HG02840 (cell line): Measurements from ENCODE around the gene KCTD17.

Experiments used
- ATAC-seq: cut with Tn5 transposase; IDR thresholded peaks from one replicate; pipeline ENCODE4 v1.9.1; 2021; ENCODE audit warnings: mild to moderate bottlenecking, moderate library complexity, moderate number of reproducible peaks; ENCODE audit not compliant: unreplicated experiment, low FRiP score

The KCTD17 gene, protein sequence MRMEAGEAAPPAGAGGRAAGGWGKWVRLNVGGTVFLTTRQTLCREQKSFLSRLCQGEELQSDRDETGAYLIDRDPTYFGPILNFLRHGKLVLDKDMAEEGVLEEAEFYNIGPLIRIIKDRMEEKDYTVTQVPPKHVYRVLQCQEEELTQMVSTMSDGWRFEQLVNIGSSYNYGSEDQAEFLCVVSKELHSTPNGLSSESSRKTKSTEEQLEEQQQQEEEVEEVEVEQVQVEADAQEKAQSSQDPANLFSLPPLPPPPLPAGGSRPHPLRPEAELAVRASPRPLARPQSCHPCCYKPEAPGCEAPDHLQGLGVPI

DNA sequence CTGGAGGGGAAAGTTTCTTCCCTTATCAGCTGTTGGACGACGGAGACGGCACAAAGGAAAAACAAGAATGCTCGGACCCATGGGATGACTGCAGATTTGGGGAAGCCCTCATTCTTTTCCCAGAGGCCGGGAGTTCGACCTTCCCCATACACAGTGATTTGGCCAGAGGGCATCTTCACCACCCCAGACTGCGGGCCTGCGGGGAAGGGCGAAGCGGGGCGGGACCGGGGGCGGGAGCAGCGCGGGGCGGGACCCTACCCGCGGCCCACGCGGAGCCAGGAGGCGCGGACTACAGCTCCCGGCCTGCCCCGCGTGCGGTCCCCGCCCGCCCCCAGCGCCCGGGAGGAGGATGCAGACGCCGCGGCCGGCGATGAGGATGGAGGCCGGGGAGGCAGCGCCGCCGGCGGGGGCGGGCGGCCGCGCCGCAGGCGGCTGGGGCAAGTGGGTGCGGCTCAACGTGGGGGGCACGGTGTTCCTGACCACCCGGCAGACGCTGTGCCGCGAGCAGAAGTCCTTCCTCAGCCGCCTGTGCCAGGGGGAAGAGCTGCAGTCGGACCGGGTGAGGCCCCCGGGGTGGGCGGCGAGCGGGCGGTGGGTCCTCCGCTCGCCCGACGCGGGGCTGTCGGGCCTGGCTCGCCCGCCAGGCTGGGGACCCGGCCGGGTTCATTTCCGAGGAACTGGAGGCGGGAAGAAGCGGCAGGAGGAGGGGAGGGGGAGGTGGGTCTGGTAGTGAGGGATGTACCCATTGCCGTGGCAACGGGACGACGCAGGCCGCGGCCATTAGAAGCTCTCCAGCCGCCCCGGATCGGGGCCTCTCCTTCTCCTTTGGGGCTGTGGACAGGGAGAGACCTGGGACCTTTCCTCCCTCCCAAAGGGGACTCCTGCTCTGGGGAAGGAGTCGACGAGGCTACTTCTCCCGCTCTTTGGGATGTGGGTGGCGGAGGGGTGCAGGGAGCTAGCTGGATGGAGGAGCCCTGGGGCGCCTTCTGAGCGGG lies at the start of gene KCTD17:
KCTD17 (plus strand) TSS at position 352 of the 995 bp plus-strand sequence; CDS start at position 371, 19 bp downstream.
- no peak for ATAC-seq

DNA sequence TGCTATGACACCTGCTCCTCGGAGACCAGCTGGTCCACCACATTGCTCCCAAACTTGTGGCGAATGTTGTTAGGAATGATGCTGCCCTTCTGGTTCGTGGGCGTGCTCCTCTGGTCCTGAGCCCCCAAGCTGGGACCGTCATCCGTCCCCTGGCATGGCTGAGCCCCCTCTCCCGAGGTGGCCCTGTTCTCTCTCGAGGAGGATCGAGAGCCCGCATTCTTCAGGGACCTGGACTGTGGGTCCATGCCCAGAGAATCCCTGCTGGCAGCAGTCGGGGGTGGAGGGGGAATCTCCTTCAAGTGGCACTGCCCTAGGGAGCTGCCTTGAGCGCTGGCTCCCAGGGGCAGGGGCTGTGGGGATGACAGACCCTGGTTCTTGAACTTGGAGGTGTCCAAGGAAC lies 49.7 kb upstream of the KCTD17 start:
- no peak for ATAC-seq

DNA sequence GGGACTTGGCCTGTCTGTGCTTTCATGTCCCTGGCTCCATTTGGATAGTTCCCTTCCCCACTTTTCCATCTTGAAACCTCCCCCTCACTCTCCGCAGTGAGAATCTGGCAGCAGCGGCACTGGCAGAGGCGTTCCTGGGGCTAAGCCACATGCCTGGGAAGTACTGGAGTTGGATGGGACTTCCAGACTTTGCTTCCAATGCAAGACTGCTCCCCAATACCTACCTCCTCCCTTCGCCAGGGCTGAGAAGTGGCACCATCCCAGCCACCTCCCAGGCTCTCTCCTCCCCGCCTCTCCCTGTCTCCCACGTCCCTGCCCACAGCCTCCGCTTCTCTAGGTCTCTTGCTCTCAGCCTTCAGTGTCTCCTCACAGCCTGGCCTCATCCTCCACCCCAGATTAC lies 48.9 kb upstream of the KCTD17 start:
- ATAC-seq, result no peak

DNA sequence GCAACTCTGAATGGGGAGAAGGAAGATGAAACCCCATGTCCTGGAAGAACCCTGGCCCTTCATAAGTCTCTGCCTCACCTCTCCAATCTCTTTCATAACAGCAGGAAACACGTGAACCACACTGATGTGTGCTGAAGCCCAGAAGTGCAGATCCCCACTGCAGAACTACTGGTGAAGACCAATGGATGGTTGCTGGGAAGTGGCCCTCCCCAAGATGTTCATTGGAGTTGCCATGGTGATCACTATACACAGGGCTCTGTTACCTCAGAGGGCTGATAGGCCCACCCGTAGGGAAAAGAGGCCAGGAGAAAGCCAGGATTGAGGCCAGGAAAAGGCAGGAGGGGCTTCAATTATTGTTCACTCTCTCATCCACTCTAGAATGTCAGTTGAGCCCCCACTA lies 43.9 kb upstream of the KCTD17 start:
- ATAC-seq, result no peak

DNA sequence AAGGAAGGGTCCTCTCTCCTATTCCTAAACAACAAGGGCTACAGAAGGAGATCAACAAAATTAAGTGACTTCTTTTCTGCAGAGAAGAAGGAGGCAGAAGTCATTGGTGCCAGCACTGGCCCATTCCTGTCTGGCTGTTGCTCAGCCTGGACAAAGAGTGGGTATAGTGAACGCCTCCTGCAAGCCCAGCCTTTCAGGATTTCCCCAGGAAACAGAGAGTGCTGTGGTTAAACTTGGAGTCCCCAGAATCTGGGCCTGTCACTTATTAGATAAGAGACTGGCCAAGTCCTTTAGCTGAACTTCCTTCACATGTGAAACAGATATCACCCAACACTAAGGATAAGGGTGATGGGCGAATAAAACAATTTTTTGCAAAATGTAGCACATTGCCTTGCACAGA lies 43.2 kb upstream of the KCTD17 start:
- ATAC-seq, result no peak

DNA sequence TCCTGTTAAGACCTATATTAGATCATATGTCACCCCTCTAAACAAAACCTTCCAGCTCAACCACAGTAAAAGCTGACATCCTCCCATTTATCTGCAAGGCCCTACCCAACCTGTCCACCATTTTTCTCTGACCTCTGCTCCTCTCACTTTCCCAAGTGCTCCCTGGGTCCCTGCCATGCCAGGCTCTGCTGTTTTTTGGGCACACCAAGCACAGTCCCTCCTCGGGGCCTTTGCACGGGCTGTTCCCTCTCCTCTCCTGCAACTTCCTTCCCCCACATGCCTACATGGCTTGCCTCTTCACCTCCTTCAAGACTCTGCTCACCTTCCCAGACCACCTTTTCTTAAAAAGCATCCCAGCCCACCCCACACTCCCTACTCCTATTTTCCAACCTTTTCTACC lies 42.1 kb upstream of the KCTD17 start:
- ATAC-seq, result no peak

DNA sequence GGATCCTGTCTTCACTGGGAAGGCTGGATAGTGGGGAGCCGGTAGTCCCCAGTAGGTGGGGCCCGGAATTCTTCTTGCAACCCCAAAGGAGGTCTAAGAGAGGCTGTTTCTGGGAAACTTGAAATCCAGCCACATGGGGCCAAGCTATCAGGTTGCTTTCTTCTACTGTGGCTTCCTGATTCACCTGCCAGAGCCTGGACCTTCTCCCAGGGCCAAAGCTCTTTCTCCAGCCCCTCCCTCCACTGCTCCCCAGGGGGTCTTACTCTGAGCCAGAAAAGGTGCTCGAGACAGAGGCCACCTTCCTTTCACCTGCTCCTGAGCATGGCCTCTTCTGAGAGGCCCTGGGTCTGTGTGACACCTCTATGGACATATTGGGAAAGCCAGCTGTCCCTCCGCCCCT lies 41.4 kb upstream of the KCTD17 start:
- no peak for ATAC-seq

DNA sequence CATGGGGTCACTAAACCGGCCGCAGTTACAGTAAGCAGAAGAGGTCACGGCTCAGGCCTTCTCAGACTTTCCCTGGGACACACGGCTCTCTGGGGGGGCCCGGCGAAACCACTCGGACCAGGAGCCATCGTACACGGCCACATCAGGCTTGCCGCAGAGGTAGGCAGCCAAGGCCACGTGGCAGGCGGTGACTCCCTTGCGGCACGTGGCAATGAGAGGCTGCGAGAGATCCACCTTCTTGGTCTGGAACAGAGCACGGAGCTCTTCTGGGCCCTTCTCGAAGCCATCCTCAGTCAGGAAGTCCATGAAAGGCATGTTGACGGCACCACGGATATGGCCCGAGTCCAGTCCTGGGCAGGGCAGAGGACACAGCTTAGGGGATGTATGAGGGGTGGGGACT lies 40.6 kb upstream of the KCTD17 start:
- no peak for ATAC-seq

DNA sequence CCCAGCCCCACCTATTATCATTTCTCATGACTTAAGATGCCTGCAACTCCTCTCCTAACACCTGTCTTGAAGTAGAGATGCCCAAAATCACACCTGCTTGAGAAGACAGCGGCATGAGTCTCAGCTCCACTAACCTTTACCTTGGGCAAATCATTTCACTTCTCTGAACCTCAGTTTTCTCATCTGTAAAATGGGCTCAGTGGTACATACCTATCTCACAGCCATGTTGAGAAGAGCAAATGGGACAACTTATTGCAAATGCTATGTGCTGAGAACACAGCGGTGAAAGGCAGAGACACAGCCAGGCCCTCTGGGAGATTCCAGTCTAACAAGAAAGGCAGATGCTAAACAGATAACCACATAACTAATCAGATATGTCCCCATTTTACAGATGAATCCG lies 40.1 kb upstream of the KCTD17 start:
- ATAC-seq, result no peak

DNA sequence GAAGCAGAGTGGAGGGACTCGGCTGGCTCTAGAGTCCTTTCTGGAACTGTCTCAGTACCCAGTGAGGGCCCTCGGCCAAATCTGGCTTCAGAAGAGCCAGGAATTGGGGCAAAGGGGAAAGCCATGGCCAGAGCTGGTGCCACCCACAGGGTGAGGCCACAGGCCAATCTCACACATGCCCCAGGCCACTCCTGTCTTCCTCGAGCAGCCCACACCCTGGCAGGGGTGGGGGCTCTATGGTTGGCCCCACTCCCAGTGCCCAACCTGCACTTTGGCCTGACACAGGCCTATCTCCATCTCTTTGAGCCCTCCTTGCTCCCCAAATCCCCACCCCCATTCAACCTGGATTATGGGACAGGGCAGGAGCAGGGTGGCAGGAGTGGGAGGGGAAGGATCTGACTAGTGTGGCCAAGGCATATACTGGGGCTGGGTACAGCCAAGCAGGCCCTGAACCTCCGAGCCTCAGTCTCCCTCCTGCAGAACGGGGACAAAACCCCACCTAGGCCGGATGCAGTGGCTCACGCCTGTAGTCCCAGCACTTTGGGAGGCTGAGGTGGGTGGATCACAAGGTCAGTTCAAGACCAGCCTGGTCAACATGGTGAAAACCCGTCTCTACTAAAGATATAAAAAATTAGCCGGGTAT lies 39.2 kb upstream of the KCTD17 start:
- no peak for ATAC-seq

DNA sequence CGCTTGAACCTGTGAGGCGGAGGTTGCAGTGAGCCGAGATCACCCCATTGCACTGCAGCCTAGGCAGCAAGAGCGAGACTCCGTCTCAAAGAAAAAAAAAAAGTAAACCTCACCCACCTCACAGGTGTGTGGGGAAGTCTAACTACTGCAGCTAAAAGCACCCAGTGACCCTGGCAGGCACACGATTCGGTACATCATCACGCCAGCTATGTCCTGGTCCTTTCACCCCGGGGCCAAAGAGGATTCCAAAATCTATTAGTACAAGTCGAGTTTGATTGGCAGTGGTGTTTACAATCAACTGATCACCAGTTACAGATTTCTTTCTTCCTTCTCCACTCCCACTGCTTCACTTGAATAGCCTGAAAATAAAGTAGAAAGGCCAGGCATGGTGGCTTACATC lies 38.6 kb upstream of the KCTD17 start:
- no peak for ATAC-seq

DNA sequence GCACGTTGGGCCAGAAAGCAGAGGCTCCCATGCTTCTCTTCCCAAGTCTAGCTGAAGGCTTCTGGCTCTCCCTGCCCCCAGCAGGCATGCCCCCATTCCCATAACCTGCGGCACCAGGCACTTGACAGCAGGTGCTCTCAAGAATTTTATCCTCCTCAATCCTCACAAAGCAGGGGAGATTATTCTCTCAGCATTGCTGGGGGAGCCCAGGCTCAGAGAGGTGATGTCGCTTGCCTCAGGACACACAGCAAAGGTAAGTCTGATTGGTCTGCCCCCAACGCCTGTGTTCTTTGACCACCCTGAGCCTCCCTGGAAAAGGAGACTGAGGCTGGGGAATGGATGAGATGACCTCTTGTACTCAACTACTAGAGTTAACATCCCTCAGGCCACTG lies 37.1 kb upstream of the KCTD17 start:
- no peak for ATAC-seq

DNA sequence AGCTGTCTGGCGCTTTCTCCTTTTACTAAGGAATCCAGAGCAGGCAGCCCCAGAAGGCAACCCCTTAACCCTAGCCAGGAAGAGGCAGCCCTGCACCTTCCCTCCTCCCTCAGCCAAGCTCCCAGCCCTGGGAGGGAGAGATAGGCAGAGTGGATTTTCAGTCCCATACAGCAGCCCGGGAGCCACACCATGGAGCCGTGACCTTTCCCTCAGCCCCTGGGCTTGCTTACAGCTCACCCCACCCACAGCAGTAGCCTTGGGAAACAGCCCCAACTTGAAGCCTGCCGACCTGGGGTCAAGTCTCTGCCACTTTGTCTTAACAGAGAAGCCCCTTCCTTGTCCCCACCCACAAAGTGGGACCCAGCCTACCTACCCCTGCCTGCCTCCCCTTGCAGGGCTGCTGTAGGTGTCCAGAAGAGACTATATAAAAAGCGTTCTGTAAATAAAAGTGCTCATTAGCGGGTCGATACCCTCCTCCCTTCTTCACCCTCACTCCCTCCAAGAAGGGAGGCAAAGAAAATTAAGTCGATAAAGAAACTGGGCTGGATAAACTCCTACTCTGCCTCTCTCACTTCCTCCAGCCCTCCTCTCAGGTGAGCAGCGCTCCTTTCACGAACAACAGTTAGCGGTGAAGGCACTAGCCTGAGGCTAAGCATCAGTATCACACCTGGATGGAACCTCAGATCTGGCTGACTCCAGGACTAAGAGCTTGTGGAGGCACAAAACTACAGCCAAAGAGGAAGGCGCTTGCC lies 36.5 kb upstream of the KCTD17 start:
- ATAC-seq, result no peak

DNA sequence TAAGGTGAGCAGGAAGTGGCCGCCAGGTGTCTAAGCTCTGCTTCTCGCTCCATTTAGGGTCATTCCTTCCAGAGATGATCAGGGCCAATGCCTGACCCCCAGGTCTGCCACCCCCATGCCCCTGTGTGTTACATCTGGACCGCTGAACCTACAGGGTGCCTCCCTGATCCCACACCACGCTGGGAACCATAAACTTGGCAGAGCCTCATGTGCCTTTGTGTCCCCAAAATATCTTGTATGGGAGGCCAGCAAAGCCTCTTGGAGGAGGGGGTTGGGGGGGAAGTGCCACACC lies 36.0 kb upstream of the KCTD17 start:
- ATAC-seq, result no peak

DNA sequence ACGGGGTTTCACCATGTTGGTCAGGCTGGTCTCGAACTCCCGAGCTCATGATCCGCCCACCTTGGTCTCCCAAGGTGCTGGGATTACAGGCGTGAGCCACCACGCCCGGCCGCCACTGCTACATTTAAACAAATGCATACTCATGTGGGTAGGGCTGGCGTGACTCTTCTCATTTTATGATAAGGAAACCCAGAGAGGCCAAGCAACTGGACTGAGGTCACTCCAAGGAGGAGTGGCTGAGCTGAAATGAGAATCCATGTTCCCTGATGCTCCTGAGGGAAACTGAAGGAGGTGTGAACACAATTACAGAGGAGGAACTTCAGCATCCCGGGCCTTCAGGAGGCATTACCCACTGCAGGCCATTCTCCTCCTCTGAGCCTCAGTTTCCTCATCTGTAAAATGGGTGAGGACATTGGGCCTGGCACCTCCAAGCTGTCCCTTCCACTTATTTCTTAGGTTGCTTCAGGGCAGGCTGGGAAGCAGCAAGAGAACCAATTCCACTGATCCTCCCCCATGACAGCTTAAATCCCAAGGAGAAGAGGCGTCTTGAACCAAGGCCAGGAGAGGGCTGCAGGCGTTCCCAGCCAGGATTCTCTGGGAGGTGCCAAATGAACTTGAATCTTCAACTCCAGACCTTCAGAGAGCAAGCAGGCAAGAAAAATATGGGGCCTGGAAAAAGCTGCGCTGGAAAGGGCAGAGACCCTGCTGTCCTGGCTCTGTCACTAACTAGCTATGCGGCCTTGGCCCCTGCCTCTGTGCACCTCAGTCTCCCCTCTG lies 35.2 kb upstream of the KCTD17 start:
- ATAC-seq, result no peak

DNA sequence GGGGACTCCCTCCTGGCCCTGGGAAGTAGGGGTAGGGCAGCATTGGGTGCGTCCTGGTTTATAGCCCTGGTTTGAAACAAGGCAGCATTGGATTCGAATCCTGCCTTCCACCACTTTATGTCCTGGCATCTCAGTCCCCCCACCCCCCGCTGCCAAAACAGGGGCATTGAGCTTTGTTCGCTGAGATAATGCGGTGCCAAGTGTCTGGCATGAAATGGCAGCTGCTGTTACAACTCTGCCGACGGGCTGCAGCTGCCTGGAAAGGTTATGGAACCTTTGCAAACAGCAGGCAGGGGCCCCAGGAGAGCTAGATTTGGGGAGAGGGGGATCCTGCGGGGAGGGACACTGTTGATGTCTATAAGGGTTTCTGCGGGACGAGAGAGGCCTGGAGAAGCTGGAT lies 34.2 kb upstream of the KCTD17 start:
- no peak for ATAC-seq

DNA sequence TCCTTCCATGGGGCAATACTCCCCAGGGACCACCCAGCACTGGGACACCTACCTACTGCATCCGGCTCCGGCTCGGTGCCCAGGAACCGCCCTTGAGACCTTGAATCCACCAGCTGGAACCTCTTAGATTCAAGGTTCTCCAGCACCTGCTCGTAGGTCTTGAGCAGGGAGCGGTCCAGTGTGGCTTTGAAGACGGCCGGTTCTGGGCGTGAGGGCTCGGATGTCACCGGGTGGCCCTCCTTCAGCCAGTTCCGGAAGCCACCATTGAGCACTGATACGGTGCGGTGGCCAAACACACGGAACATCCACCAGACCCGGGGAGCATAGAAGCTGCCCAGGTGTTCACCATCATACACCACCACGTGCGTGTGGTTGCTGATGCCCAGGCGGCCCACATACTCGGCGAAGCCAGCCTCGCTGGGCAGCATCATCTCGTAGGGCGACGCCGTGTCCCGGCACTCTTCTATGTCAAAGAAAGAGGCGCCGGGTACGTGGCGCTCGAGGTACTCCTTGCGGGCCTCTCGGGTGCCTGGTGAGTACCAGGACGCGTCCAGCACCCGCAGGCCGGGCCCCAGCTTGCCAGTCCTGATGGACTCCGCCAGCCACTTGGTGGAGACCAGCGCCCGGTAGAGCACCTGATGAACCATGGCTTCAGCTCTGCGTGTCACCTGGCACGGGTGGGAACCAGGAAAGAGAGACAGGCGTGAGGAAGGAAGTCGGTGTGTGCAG lies 33.3 kb upstream of the KCTD17 start:
- ATAC-seq, result no peak

DNA sequence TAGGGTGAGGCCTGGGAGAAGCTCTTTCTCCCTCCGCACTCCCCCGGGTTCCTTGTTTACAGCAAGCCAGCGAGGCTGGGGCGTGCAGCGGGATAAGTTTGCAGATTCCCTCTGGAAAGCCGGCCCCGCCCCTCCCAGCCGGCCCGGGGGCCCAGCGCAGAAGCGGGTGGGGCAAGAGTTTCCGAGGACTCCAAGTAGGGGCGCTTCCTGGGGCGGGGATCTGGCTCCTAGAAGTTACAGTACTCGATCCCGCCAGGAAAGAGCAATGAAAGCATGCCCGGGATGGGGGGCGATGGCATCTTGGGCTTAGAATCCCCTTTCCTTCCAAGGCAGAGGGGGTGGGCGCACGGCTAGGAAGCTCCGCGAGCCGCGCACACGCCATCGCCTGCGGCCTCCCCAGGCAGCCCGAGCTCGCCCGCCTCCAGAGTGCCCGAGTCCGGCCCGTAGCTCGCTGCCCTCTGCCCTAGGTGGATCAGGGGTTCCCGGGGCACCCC lies 32.7 kb upstream of the KCTD17 start:
- ATAC-seq, result no peak
